NB4 (cell line): ENCODE data around the gene KCNQ5.

ENCODE experiments used
- CTCF ChIP-seq: IDR thresholded peaks from one replicate; pipeline ENCODE4 v1.5.1; 2012; ENCODE audit warnings: low read depth, low read length
- MAX ChIP-seq: IDR thresholded peaks from 2 replicates; pipeline ENCODE4 v1.6.1; 2011; ENCODE audit warnings: low read depth, low read length
- POLR2A ChIP-seq: IDR thresholded peaks from 2 replicates; pipeline ENCODE4 v1.6.1; 2011; ENCODE audit warnings: mild to moderate bottlenecking; ENCODE audit not compliant: insufficient read length; ENCODE audit errors: extremely low read depth

GRCh38 chr6:72842140-72842539, 220.3 kb downstream of the KCNQ5 start:
- TF ChIP-seq CTCF (no peak), POLR2A (no peak), MAX (no peak)
